ENCODE results near the gene RAB40AL. TPM values are rescaled to one million over a fixed set of nuclear protein-coding genes. Genes with fewer than 3 reads are reported as not detected.

The RAB40AL gene
- total RNA-seq, 4 donors from 2014 or later: 1.7 to 2.2 TPM; not detected in 2

DNA sequence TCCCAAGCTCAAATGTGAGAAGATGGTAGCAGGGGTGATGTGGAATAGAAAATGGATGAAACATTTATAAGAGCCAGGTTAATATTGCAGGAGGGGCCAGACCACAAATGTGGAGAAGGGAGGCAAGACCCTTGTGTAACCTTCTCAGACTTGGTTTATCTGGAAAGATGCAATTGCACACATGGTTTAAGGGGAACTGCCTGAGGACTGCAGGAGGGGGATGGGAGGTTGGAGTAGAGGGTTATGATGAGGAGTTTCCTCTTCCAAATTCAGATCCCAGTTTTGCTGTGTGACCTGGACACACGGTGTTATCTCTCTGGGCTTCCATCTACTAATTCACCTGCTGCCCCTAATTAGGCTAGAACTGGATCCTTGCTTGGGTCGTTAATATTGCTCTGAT is 46.1 kb downstream of the RAB40AL start:
- in situ Hi-C loops (cut with MboI; ENCODE audit: low pct_ligation_motif_present in 1 of 4, low pct_unique_long_range_greater_than_20kb in 1 of 4, low sequenced_read_pairs in 3 of 4): no loop called here
- no peaks in the 10 kb centered on the region for H3K4me1 ChIP-seq
- H3K4me3 ChIP-seq: no peak overlapping the region
- H3K36me3 ChIP-seq: no peaks in the 10 kb centered on the region
- H3K27ac ChIP-seq: no peak overlapping the region
- intact Hi-C loops (cut with DNase I; ENCODE audit: low total_unique reads): no loop called here
- H3K27me3 ChIP-seq: no peaks in the 10 kb centered on the region
- TF ChIP-seq EP300 (IDR thresholded peaks at IDR 0.05; ENCODE audit: low read depth) (no peak), POLR2AphosphoS5 (IDR thresholded peaks at IDR 0.05) (no peak), POLR2A (IDR thresholded peaks at IDR 0.05) (no peak)
- TF ChIP-seq, protein P1, sequence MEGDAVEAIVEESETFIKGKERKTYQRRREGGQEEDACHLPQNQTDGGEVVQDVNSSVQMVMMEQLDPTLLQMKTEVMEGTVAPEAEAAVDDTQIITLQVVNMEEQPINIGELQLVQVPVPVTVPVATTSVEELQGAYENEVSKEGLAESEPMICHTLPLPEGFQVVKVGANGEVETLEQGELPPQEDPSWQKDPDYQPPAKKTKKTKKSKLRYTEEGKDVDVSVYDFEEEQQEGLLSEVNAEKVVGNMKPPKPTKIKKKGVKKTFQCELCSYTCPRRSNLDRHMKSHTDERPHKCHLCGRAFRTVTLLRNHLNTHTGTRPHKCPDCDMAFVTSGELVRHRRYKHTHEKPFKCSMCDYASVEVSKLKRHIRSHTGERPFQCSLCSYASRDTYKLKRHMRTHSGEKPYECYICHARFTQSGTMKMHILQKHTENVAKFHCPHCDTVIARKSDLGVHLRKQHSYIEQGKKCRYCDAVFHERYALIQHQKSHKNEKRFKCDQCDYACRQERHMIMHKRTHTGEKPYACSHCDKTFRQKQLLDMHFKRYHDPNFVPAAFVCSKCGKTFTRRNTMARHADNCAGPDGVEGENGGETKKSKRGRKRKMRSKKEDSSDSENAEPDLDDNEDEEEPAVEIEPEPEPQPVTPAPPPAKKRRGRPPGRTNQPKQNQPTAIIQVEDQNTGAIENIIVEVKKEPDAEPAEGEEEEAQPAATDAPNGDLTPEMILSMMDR (IDR thresholded peaks at IDR 0.05): no peak
- WGBS, 2 donors (ENCODE audit: low coverage in 1 of 2): 65% methylated on average over 2 of the region's 2 CpGs; no CpG with 5 or more reads in 1 of the 2 donors
- H3K9me3 ChIP-seq: no peaks in the 10 kb centered on the region
- DNase-seq: no peak

DNA sequence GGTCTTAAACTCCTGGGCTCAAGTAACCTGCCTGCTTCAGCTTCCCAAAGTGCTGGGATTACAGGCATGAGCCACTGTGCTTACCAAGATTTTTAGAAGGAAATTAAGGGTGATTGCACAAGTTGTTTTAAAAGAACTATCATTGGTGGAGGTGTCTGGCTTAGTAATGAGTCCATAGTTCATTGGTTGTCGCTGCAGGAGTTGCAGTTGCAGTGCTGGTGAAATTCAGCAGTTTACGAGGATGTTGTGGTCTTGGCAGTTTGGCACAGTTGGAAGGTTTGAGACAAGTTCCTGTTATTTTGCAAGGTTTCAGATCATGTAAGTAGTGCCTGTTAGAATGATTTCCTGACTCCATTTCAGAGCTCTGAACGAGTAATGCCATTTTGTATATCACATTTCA is 48.1 kb downstream of the RAB40AL start:
- in situ Hi-C loops (cut with MboI; ENCODE audit: low pct_ligation_motif_present in 1 of 4, low pct_unique_long_range_greater_than_20kb in 1 of 4, low sequenced_read_pairs in 3 of 4): no loop called here
- DNase-seq: no peak
- WGBS, 2 donors (ENCODE audit: low coverage in 1 of 2): 51% methylated on average over 3 of the region's 3 CpGs; no CpG with 5 or more reads in 1 of the 2 donors
- Histone ChIP-seq H3K27me3 (no peaks in the 10 kb centered on the region), H3K4me3 (no peak overlapping the region), H3K4me1 (no peaks in the 10 kb centered on the region), H3K36me3 (no peaks in the 10 kb centered on the region), H3K27ac (no peak overlapping the region), H3K9me3 (no peaks in the 10 kb centered on the region)
- no peak for TF ChIP-seq EP300 (IDR thresholded peaks at IDR 0.05; ENCODE audit: low read depth)
- TF ChIP-seq POLR2A (IDR thresholded peaks at IDR 0.05): no peak
- TF ChIP-seq, protein P1 (IDR thresholded peaks at IDR 0.05): no peak
- TF ChIP-seq POLR2AphosphoS5 (IDR thresholded peaks at IDR 0.05): no peak
- intact Hi-C loops (cut with DNase I; ENCODE audit: low total_unique reads): no loop called here

Other genes with a start within 250 kb of the RAB40AL start
- gene GPRASP2, start 224.8 kb upstream of the RAB40AL start, total RNA-seq: 1 to 10 TPM; 1.2 to 4.6 (median 2.7) TPM
- gene GPRASP3, start 216.5 kb upstream of the RAB40AL start, total RNA-seq: 1 to 10 TPM in 2 of 4 donors, not detected in 2; 1.5 to 4.0 TPM
- gene BEX1, start 126.9 kb downstream of the RAB40AL start, total RNA-seq: 1 to 10 TPM in 2 of 4 donors, not detected in 2; 3.0 to 3.3 TPM
- 1 to 10 TPM in 1 of 4 donors, under 1 TPM in 1, not detected in 2; 0.64 to 2.0 TPM for gene NXF3, start 155.9 kb downstream of the RAB40AL start, total RNA-seq